ENCODE data around the gene ITGBL1.

ITGBL1 gene

GRCh38 chr13:101727118-101727517, 274.6 kb downstream of the ITGBL1 start:
- H3K9me2 ChIP-seq (ENCODE audit: low read depth, low read length) = no peaks in the 10 kb centered on the region
- no peak overlapping the region for H2AFZ ChIP-seq (ENCODE audit: low read length)
- H3K79me2 ChIP-seq (ENCODE audit: insufficient read depth, low read length) = no peaks in the 10 kb centered on the region
- no peaks in the 10 kb centered on the region for H3K9me3 ChIP-seq (ENCODE audit: low read length)
- no peaks in the 10 kb centered on the region for H3K4me1 ChIP-seq (ENCODE audit: insufficient read depth, low read length, severe bottlenecking)
- H3K4me2 ChIP-seq (ENCODE audit: low read length) = no peak overlapping the region
- no peaks in the 10 kb centered on the region for H3K27me3 ChIP-seq (ENCODE audit: insufficient read depth, low read length)
- no peak overlapping the region for H3K27ac ChIP-seq (ENCODE audit: low read depth, low read length, poor library complexity, severe bottlenecking)
- H3K9ac ChIP-seq (ENCODE audit: low read length) = no peak overlapping the region
- no peaks in the 10 kb centered on the region for H3K36me3 ChIP-seq (ENCODE audit: insufficient read depth, low read length)
- no peaks in the 10 kb centered on the region for H3F3A ChIP-seq (ENCODE audit: insufficient read depth, low read length)
- TF ChIP-seq CTCF (IDR thresholded peaks at IDR 0.05; ENCODE audit: low read length) = no peak
- no peak for TF ChIP-seq EZH2 (IDR thresholded peaks at IDR 0.05; ENCODE audit: borderline replicate concordance, low read length)
- H3K4me3 ChIP-seq (ENCODE audit: low read depth, low read length, poor library complexity, severe bottlenecking) = no peak overlapping the region
- H4K20me1 ChIP-seq (ENCODE audit: insufficient read depth, low read length) = no peaks in the 10 kb centered on the region

- no peaks in the 10 kb centered on the region for H3K27me3 ChIP-seq (ENCODE audit: insufficient read depth, low read length)
- no peak overlapping the region for H3K9ac ChIP-seq (ENCODE audit: low read length)
- no peaks in the 10 kb centered on the region for H3K9me3 ChIP-seq (ENCODE audit: low read length)
- no peak overlapping the region for H3K27ac ChIP-seq (ENCODE audit: low read depth, low read length, poor library complexity, severe bottlenecking)
- no peaks in the 10 kb centered on the region for H4K20me1 ChIP-seq (ENCODE audit: insufficient read depth, low read length)
- H3F3A ChIP-seq (ENCODE audit: insufficient read depth, low read length) = no peaks in the 10 kb centered on the region
- H3K9me2 ChIP-seq (ENCODE audit: low read depth, low read length) = no peaks in the 10 kb centered on the region
- no peak overlapping the region for H3K4me2 ChIP-seq (ENCODE audit: low read length)
- no peak overlapping the region for H2AFZ ChIP-seq (ENCODE audit: low read length)
- H3K36me3 ChIP-seq (ENCODE audit: insufficient read depth, low read length) = no peaks in the 10 kb centered on the region
- no peaks in the 10 kb centered on the region for H3K79me2 ChIP-seq (ENCODE audit: insufficient read depth, low read length)
- no peak for TF ChIP-seq EZH2 (IDR thresholded peaks at IDR 0.05; ENCODE audit: borderline replicate concordance, low read length)
- no peak for TF ChIP-seq CTCF (IDR thresholded peaks at IDR 0.05; ENCODE audit: low read length)
- no peaks in the 10 kb centered on the region for H3K4me1 ChIP-seq (ENCODE audit: insufficient read depth, low read length, severe bottlenecking)
- H3K4me3 ChIP-seq (ENCODE audit: low read depth, low read length, poor library complexity, severe bottlenecking) = no peak overlapping the region
Measured at GRCh38 chr13:101728021-101728420, 275.5 kb downstream of the ITGBL1 start.

GRCh38 chr13:101728615-101729014, 276.1 kb downstream of the ITGBL1 start:
- H3K36me3 ChIP-seq (ENCODE audit: insufficient read depth, low read length) = no peaks in the 10 kb centered on the region
- no peak for TF ChIP-seq EZH2 (IDR thresholded peaks at IDR 0.05; ENCODE audit: borderline replicate concordance, low read length)
- no peak for TF ChIP-seq CTCF (IDR thresholded peaks at IDR 0.05; ENCODE audit: low read length)
- no peaks in the 10 kb centered on the region for H4K20me1 ChIP-seq (ENCODE audit: insufficient read depth, low read length)

More at GRCh38 chr13:101728615-101729014, 276.1 kb downstream of the ITGBL1 start:
- Histone ChIP-seq H3K4me2 (ENCODE audit: low read length) (no peak overlapping the region), H3K4me1 (ENCODE audit: insufficient read depth, low read length, severe bottlenecking) (no peaks in the 10 kb centered on the region), H3K27ac (ENCODE audit: low read depth, low read length, poor library complexity, severe bottlenecking) (no peak overlapping the region), H3K9me3 (ENCODE audit: low read length) (no peaks in the 10 kb centered on the region), H3K27me3 (ENCODE audit: insufficient read depth, low read length) (no peaks in the 10 kb centered on the region), H3K4me3 (ENCODE audit: low read depth, low read length, poor library complexity, severe bottlenecking) (no peak overlapping the region), H3K9me2 (ENCODE audit: low read depth, low read length) (no peaks in the 10 kb centered on the region), H3F3A (ENCODE audit: insufficient read depth, low read length) (no peaks in the 10 kb centered on the region), H3K9ac (ENCODE audit: low read length) (no peak overlapping the region), H3K79me2 (ENCODE audit: insufficient read depth, low read length) (no peaks in the 10 kb centered on the region), H2AFZ (ENCODE audit: low read length) (no peak overlapping the region)
